Measurements from ENCODE around the gene PSRC1. TPM values are rescaled to one million over a fixed set of nuclear protein-coding genes. Genes with fewer than 3 reads are reported as not detected.

Gene PSRC1
- total RNA-seq, 1 donor, result 23.3 TPM

DNA sequence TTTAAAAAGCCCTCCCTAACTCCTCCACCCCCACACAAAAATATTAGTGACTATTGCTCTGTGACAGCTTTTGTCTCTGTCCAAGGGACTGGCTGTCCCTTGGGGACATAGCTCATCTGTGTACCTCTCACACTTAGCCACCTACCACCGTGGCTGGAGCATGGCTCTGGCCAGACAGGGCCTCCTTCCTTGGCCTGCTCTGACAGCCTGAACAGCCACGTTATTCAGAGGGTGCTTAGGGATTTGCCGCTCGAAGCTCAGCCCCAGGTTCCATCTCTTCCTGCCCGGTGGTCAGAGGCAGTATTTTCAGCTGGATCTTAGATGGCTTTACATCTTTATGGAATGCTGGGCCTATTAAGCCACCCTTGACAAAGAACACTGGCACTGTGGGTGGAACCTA is 39.7 kb downstream of the PSRC1 start:
- no peak for DNase-seq (ENCODE audit: low read depth)
- TF ChIP-seq, protein P1, sequence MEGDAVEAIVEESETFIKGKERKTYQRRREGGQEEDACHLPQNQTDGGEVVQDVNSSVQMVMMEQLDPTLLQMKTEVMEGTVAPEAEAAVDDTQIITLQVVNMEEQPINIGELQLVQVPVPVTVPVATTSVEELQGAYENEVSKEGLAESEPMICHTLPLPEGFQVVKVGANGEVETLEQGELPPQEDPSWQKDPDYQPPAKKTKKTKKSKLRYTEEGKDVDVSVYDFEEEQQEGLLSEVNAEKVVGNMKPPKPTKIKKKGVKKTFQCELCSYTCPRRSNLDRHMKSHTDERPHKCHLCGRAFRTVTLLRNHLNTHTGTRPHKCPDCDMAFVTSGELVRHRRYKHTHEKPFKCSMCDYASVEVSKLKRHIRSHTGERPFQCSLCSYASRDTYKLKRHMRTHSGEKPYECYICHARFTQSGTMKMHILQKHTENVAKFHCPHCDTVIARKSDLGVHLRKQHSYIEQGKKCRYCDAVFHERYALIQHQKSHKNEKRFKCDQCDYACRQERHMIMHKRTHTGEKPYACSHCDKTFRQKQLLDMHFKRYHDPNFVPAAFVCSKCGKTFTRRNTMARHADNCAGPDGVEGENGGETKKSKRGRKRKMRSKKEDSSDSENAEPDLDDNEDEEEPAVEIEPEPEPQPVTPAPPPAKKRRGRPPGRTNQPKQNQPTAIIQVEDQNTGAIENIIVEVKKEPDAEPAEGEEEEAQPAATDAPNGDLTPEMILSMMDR (IDR thresholded peaks at IDR 0.05; ENCODE audit: insufficient read depth, low read depth, low read length), result no peak
- H3K4me3 ChIP-seq (ENCODE audit: low read depth, low read length), result no peak overlapping the region

DNA sequence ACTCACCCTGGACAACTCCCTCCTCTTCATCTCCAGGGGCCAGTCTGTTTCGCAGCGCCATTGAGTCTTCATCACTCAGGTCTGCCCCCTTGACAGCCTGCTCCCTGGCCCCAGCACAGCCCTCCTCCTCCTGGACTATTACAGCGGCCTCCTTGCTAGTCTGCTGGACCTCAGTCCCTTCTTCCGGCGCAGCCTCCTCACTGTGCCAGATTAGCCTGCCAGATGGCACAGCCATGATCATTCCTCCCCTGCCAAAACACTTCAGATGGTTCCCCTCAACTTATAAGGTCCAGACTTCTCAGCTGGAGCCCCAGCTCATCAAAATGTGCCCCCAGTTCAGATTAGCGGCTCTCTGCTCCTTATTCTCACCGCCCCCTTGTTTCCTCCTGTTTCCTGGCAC is 40.6 kb downstream of the PSRC1 start:
- TF ChIP-seq, protein P1 (IDR thresholded peaks at IDR 0.05; ENCODE audit: insufficient read depth, low read depth, low read length), result no peak
- no peak for DNase-seq (ENCODE audit: low read depth)
- H3K4me3 ChIP-seq (ENCODE audit: low read depth, low read length), result no peak overlapping the region

DNA sequence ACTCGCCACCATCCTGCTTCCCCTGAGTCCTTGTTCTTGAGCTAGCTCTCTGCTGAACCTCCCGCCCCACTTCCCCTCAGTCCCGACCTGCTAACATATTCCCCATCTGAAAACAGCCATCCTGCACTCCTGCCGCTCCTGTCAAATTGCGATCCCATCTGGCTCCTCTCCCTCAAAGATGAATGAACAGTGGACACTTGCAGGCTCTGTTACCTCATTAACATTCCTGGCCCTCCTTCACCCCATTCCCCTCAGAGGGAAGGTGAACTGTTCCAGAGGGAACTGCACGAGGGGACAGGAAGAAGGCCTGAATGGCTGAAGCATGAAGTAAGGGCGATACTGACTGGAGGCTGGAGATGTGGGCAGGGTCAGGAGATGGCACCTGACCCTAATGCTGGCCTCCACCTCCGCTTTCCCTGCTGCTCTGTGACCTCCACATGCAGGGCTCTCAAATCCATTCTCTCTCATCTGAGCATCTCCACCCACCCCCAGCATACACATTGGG is 41.1 kb downstream of the PSRC1 start:
- DNase-seq (ENCODE audit: low read depth), result no peak
- TF ChIP-seq, protein P1 (IDR thresholded peaks at IDR 0.05; ENCODE audit: insufficient read depth, low read depth, low read length), result no peak
- no peak overlapping the region for H3K4me3 ChIP-seq (ENCODE audit: low read depth, low read length)

DNA sequence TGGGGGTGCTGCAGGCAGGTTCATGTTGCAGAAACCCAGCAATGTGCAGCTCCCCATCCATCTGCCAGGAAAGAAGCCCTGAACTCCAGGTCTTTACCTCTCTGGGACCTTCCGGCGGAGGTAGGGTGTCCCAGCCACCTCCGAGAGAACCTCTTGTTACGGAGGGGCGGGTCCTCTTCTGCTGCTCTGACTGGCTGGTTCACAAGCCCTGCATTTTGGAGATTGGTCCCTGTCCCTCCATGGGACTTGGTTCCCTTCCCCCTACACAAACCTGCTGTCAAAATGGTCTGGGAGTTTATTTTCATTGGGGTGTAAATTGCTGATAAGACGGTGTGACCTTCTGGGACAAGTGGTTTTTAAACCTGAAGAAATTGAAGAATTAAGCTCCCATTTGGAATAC is 41.6 kb downstream of the PSRC1 start:
- TF ChIP-seq, protein P1 (IDR thresholded peaks at IDR 0.05; ENCODE audit: insufficient read depth, low read depth, low read length), result no peak
- H3K4me3 ChIP-seq (ENCODE audit: low read depth, low read length), result no peak overlapping the region
- DNase-seq (ENCODE audit: low read depth), result no peak

DNA sequence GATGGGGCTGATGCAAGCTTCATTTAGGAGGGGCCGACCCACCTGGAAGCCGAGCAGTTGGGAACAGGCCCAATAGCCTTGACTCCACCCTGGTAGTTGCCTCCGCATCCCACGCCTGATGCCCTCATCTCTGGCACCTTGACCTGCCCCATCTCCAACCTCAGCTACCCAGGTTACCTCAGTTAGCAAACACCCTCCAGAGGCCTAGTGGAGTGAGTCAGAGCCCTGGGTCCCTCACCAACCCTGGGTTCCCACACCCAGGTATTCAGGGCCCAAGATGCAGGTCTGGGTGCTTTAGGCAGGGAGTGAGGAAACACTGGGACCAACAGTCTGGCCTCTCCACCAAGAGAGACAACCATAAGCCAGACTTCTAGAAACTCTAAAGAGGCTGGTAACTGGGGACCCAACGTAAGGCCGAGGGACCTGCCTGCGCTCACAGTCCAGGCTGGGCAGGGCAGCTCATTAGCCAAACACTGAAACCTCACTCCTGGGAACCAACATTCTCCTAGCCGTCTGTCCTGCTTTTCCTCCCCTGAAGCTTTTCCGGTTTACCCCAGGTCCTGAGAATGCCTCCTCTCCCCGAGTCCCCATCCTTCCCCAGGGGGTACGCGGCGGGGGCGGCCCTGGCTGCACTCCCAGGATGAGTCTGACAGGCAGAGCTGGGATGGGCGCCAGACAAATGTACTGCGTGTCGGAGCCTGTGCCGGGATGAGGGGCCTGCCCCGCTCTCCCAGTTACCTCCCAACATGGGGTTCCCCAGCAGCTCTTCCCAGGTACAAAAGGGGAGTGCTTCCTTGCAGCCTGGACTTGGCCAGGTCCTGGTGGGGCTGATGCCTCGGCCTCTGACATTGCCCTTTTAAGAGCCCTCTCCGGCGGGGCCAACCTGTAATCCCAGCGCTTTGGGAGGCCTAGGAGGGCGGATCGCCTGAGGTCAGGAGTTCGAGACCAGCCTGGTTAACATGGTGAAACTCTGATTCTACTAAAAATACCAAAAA is 42.5 kb downstream of the PSRC1 start:
- H3K4me3 ChIP-seq (ENCODE audit: low read depth, low read length), result no peak overlapping the region
- peak; percentile 41 for DNase-seq (ENCODE audit: low read depth)
- TF ChIP-seq, protein P1 (IDR thresholded peaks at IDR 0.05; ENCODE audit: insufficient read depth, low read depth, low read length), result no peak

DNA sequence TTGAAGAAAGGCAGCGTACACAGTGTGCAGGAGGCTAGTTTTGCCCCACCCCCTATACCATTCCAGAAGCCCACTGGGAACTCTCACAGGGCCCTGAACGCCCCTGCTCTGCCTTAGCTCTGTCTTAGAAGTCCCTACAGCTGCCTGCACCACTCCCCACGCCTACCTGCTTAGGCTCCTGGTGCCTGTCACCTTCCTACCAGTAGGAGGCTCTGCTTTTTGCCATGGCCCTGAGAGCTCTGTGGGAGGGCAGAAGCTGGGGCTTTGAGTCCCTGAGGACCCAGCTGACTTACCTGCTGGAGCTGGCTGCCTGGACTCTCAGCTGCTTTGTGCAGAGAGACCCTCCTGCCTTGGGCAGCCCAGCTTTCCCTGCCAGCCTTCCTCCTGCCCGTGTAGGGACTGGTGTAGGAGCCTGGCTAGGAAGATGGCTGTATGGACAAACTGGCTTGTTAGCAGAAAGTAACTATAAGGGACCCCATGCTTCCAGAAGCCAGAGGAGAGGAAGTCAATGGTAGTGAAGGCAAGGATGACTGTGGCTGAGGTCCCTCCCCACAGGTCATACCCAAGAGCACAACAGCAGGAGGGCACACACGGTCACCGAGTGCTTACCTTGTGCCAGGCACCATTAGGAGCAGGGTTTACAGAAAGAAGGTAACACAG is 43.4 kb downstream of the PSRC1 start:
- TF ChIP-seq, protein P1 (IDR thresholded peaks at IDR 0.05; ENCODE audit: insufficient read depth, low read depth, low read length), result peak; percentile 69

More for the DNA sequence above, 43.4 kb downstream of the PSRC1 start:
- H3K4me3 ChIP-seq (ENCODE audit: low read depth, low read length), result no peak overlapping the region
- peak; percentile 34 for DNase-seq (ENCODE audit: low read depth)
